Liver (tissue), 9 donors: ENCODE results near the gene NUDC. TPM values are rescaled to one million over a fixed set of nuclear protein-coding genes. Genes with fewer than 3 reads are reported as not detected.

Source experiments
- DNase-seq: peaks from one replicate; pipeline ENCODE4 v3.0.0-alpha.2; 2017; ENCODE audit warnings: low spot score
- H3K27ac ChIP-seq, 2 donors: one replicate each; pipeline ENCODE4 v1.7.0; 2013; ENCODE audit warnings: inconsistent platforms in 2 of 2, low read length in 2 of 2, control low read depth in 1 of 2, low read depth in 1 of 2, mild to moderate bottlenecking in 1 of 2
- H3K27me3 ChIP-seq, 4 donors: one replicate each; pipeline versions ENCODE4 v1.6.1 to v1.7.0; 2013; ENCODE audit warnings: low read length in 3 of 4, inconsistent platforms in 1 of 4, mild to moderate bottlenecking in 1 of 4, moderate library complexity in 1 of 4; ENCODE audit not compliant: control insufficient read depth in 4 of 4, insufficient read depth in 4 of 4
- H3K36me3 ChIP-seq, 4 donors: one replicate each; pipeline versions ENCODE4 v1.6.1 to v1.7.0; 2013; ENCODE audit warnings: low read length in 3 of 4, mild to moderate bottlenecking in 3 of 4, low read depth in 1 of 4, moderate library complexity in 1 of 4; ENCODE audit not compliant: control insufficient read depth in 4 of 4, insufficient read depth in 3 of 4
- H3K4me1 ChIP-seq, 4 donors: one replicate each; pipeline versions ENCODE4 v1.6.1 to v1.7.0; 2013; ENCODE audit warnings: low read length in 3 of 4, mild to moderate bottlenecking in 3 of 4, moderate library complexity in 1 of 4; ENCODE audit not compliant: control insufficient read depth in 4 of 4, insufficient read depth in 4 of 4
- H3K4me3 ChIP-seq, 3 donors: one replicate each; pipeline versions ENCODE4 v1.6.1 to v1.7.0; 2013; ENCODE audit warnings: low read length in 3 of 3, control low read depth in 1 of 3, low read depth in 1 of 3, mild to moderate bottlenecking in 1 of 3
- H3K9ac ChIP-seq, 2 donors: one replicate each; pipeline ENCODE4 v1.7.0; 2013; ENCODE audit warnings: low read length in 2 of 2, mild to moderate bottlenecking in 2 of 2, moderate library complexity in 2 of 2, control low read depth in 1 of 2, low read depth in 1 of 2
- H3K9me3 ChIP-seq, 4 donors: one replicate each; pipeline versions ENCODE4 v1.6.1 to v1.7.0; 2013; ENCODE audit warnings: low read length in 3 of 4; ENCODE audit not compliant: control insufficient read depth in 4 of 4
- ATF3 ChIP-seq: IDR thresholded peaks from 2 replicates; pipeline ENCODE4 v1.6.1; 2016; ENCODE audit warnings: antibody characterized with exemption
- CTCF ChIP-seq: fragments of 150-350 bp; IDR thresholded peaks from 2 replicates; pipeline ENCODE4 v1.5.1; 2017; ENCODE audit warnings: improper control_type of control experiment, low read depth, low read length; ENCODE audit not compliant: missing input control
- EGR1 ChIP-seq, 2 donors: IDR thresholded peaks; 2 replicates each; pipeline ENCODE4 v1.6.1; 2016 to 2018; ENCODE audit warnings: antibody characterized with exemption in 2 of 2, low read depth in 2 of 2
- FOXA1 ChIP-seq: IDR thresholded peaks from 2 replicates; pipeline ENCODE4 v1.6.1; 2016; ENCODE audit warnings: antibody characterized with exemption
- FOXA2 ChIP-seq: IDR thresholded peaks from 2 replicates; pipeline ENCODE4 v1.6.1; 2016; ENCODE audit warnings: antibody characterized with exemption
- GABPA ChIP-seq, 2 donors: IDR thresholded peaks in 1 of 2; conservative IDR thresholded peaks in 1 of 2; 2 replicates each; pipeline ENCODE4 v1.6.1; 2016; ENCODE audit warnings: antibody characterized with exemption in 2 of 2, mild to moderate bottlenecking in 1 of 2, moderate library complexity in 1 of 2
- HNF4G ChIP-seq: IDR thresholded peaks from 2 replicates; pipeline ENCODE4 v1.6.1; 2016; ENCODE audit warnings: antibody characterized with exemption
- JUND ChIP-seq, 2 donors: IDR thresholded peaks; 2 replicates each; pipeline ENCODE4 v1.6.1; 2016; ENCODE audit warnings: antibody characterized with exemption in 2 of 2
- MAX ChIP-seq: IDR thresholded peaks from 2 replicates; pipeline ENCODE4 v1.6.1; 2016; ENCODE audit warnings: antibody characterized with exemption
- NR2F2 ChIP-seq: IDR thresholded peaks from 2 replicates; pipeline ENCODE4 v1.6.1; 2016; ENCODE audit warnings: antibody characterized with exemption
- RAD21 ChIP-seq, 2 donors: IDR thresholded peaks; 2 replicates each; pipeline ENCODE4 v1.6.1; 2016; ENCODE audit warnings: antibody characterized with exemption in 2 of 2, mild to moderate bottlenecking in 2 of 2
- SP1 ChIP-seq: IDR thresholded peaks from 2 replicates; pipeline ENCODE4 v1.6.1; 2018; ENCODE audit warnings: antibody characterized with exemption, mild to moderate bottlenecking
- TAF1 ChIP-seq: conservative IDR thresholded peaks from 2 replicates; pipeline ENCODE4 v1.6.1; 2016; ENCODE audit warnings: antibody characterized with exemption, mild to moderate bottlenecking
- YY1 ChIP-seq: IDR thresholded peaks from 2 replicates; pipeline ENCODE4 v1.6.1; 2016; ENCODE audit warnings: antibody characterized with exemption, mild to moderate bottlenecking
- ZBTB33 ChIP-seq: IDR thresholded peaks from 2 replicates; pipeline ENCODE4 v1.6.1; 2016; ENCODE audit warnings: antibody characterized with exemption
- WGBS: extraction: QIAGEN DNeasy Blood & Tissue Kit; methylation state at CpG from one replicate; pipeline ENCODE4 v1.1.7; 2013; 5-methylcytosine and 5-hydroxymethylcytosine counted together
- polyA plus RNA-seq, 2 donors: library from polyadenylated mRNA; stranded (reverse) in 1 of 2; unstranded in 1 of 2; fragments of 200-250 nt in 1 of 2; fragments of >200 nt in 1 of 2; fragmentation: Nextera tagmentation in 1 of 2; extraction: Ambion mirVana in 1 of 2; gene quantifications; one replicate each; pipeline versions ENCODE4 v1.2.1 to v1.2.3, GENCODE V29; 2013 to 2015
- total RNA-seq, 2 donors: library from RNA; depleted of rRNA; stranded (reverse); fragments of >200 nt; gene quantifications; one replicate each; pipeline ENCODE4 v1.2.3, GENCODE V29; 2014
- TF ChIP-seq, protein P1 (sequence below): IDR thresholded peaks from 2 replicates; pipeline ENCODE4 v1.6.1; 2016; ENCODE audit warnings: antibody characterized with exemption, mild to moderate bottlenecking
- donor health status: healthy.
- donor health status: healthy.
- donor health status: healthy.
- donor health status: healthy.
- donor health status: healthy.

NUDC gene
- total and polyA plus RNA-seq, 4 donors, result 18.2 to 50.7 (median 36.2) TPM

GRCh38 chr1:26882696-26883463, 38.7 kb upstream of the NUDC start:
- Histone ChIP-seq H3K36me3 (peaks cover 11 to 57% (median 55%) of the 10 kb centered on the region in 4 donors), H3K4me1 (no peaks in the 10 kb centered on the region), H3K9me3 (no peaks in the 10 kb centered on the region), H3K27me3 (no peaks in the 10 kb centered on the region), H3K4me3 (no peak overlapping the region), H3K27ac (no peak overlapping the region), H3K9ac (no peak overlapping the region)
- no peak for DNase-seq
- WGBS, result 91% methylated on average over 5 of the region's 5 CpGs
- TF ChIP-seq RAD21 (IDR thresholded peaks at IDR 0.05) (no peak), YY1 (no peak), JUND (IDR thresholded peaks at IDR 0.05) (no peak), FOXA2 (no peak), SP1 (no peak), NR2F2 (no peak), TAF1 (no peak), EGR1 (IDR thresholded peaks at IDR 0.05; ENCODE audit: low read depth in 2 of 2) (no peak), GABPA (IDR thresholded peaks at IDR 0.05 in 1 of 2, conservative IDR thresholded peaks at IDR 0.05 in 1 of 2) (no peak), ATF3 (no peak), ZBTB33 (no peak), HNF4G (no peak), MAX (no peak), FOXA1 (no peak), CTCF (no peak)
- TF ChIP-seq, protein P1, sequence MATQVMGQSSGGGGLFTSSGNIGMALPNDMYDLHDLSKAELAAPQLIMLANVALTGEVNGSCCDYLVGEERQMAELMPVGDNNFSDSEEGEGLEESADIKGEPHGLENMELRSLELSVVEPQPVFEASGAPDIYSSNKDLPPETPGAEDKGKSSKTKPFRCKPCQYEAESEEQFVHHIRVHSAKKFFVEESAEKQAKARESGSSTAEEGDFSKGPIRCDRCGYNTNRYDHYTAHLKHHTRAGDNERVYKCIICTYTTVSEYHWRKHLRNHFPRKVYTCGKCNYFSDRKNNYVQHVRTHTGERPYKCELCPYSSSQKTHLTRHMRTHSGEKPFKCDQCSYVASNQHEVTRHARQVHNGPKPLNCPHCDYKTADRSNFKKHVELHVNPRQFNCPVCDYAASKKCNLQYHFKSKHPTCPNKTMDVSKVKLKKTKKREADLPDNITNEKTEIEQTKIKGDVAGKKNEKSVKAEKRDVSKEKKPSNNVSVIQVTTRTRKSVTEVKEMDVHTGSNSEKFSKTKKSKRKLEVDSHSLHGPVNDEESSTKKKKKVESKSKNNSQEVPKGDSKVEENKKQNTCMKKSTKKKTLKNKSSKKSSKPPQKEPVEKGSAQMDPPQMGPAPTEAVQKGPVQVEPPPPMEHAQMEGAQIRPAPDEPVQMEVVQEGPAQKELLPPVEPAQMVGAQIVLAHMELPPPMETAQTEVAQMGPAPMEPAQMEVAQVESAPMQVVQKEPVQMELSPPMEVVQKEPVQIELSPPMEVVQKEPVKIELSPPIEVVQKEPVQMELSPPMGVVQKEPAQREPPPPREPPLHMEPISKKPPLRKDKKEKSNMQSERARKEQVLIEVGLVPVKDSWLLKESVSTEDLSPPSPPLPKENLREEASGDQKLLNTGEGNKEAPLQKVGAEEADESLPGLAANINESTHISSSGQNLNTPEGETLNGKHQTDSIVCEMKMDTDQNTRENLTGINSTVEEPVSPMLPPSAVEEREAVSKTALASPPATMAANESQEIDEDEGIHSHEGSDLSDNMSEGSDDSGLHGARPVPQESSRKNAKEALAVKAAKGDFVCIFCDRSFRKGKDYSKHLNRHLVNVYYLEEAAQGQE, result no peak
